Fibroblast of lung (primary cell): ENCODE results near the gene KIF1C.

Experiments used
- EZH2 ChIP-seq: IDR thresholded peaks from 2 replicates; pipeline ENCODE4 v1.5.1; 2012; ENCODE audit warnings: low read length, control low read depth, mild to moderate bottlenecking; ENCODE audit errors: missing control alignments
- TF ChIP-seq, protein P1 (sequence below), 2 donors: IDR thresholded peaks in 1 of 2; conservative IDR thresholded peaks in 1 of 2; 1 replicate in 1 of 2; 2 replicates in 1 of 2; pipeline ENCODE4 v1.5.1; 2011 to 2012; ENCODE audit warnings: low read length in 2 of 2, control low read depth in 1 of 2, inconsistent platforms in 1 of 2, low read depth in 1 of 2, mild to moderate bottlenecking in 1 of 2

DNA sequence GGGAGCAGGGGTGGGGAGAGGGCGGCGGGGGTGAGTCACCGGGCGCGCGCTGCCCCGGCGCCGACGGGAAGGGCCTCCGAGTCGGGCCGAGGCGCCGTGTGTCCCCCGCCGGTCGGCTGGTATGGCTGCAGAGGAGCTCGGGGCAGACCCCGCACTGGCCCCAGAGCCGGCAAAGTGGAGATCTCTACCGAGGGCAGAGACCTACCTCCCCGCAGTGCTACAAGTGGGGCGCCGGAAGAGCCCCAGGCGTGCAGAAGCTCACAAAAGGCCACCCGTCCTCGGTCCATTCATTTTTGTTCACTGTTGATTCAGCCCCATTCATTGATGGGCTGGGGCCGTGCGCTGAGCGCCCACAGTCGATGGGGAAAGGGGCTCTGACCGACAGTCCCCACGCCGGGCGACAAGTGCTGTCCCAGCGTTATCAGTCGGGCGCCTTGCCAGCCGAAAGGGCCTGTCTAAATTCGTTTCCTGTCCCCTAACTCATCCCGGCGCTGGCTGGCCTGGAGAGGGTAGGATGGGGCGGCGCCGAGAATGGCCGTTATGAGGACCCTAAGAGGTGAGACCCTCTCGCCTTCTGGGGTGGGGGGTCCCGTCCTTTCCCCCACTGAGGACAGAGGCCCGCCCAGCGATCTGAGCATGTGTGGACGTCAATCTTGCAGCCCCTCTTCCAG lies 47.5 kb upstream of the KIF1C start:
- TF ChIP-seq, protein P1, sequence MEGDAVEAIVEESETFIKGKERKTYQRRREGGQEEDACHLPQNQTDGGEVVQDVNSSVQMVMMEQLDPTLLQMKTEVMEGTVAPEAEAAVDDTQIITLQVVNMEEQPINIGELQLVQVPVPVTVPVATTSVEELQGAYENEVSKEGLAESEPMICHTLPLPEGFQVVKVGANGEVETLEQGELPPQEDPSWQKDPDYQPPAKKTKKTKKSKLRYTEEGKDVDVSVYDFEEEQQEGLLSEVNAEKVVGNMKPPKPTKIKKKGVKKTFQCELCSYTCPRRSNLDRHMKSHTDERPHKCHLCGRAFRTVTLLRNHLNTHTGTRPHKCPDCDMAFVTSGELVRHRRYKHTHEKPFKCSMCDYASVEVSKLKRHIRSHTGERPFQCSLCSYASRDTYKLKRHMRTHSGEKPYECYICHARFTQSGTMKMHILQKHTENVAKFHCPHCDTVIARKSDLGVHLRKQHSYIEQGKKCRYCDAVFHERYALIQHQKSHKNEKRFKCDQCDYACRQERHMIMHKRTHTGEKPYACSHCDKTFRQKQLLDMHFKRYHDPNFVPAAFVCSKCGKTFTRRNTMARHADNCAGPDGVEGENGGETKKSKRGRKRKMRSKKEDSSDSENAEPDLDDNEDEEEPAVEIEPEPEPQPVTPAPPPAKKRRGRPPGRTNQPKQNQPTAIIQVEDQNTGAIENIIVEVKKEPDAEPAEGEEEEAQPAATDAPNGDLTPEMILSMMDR (conservative IDR thresholded peaks at IDR 0.05 in 1 of 2, IDR thresholded peaks at IDR 0.05 in 1 of 2; ENCODE audit: low read depth in 1 of 2, low read length in 2 of 2): no peak
- TF ChIP-seq EZH2: no peak
